ENCODE measurements around the gene RAE1.

GRCh38 chr20:57411406-57412283 lies 60.6 kb downstream of the RAE1 start:
- TF ChIP-seq CTCF (IDR thresholded peaks at IDR 0.05; ENCODE audit: extremely low read depth in 1 of 2, insufficient read depth in 1 of 2, low read depth in 1 of 2, low read length in 2 of 2) (no peak), MYC (IDR thresholded peaks at IDR 0.05; ENCODE audit: low read depth, low read length) (no peak), POLR2A (IDR thresholded peaks at IDR 0.05; ENCODE audit: low read depth, low read length) (no peak), JUN (IDR thresholded peaks at IDR 0.05; ENCODE audit: borderline replicate concordance, insufficient read depth, insufficient read length, low read depth) (no peak), POLR2AphosphoS5 (IDR thresholded peaks at IDR 0.05; ENCODE audit: insufficient read depth, low read depth, low read length) (no peak), MAX (IDR thresholded peaks at IDR 0.05; ENCODE audit: insufficient read depth, insufficient read length) (no peak)
